H1 (cell line): ENCODE results near the gene CRYGN. TPM values are rescaled to one million over a fixed set of nuclear protein-coding genes. Genes with fewer than 3 reads are reported as not detected.

Experiments
- ATF2 ChIP-seq: IDR thresholded peaks from 2 replicates; pipeline ENCODE4 v1.6.1; 2012; ENCODE audit warnings: low read length, inconsistent platforms
- KDM1A ChIP-seq: fragments of 200-600, 300-600 bp; sonication (generic); IDR thresholded peaks from 2 replicates; pipeline ENCODE4 v1.7.1; 2016; ENCODE audit warnings: mild to moderate bottlenecking, low read length, borderline replicate concordance
- SP1 ChIP-seq: IDR thresholded peaks from 2 replicates; pipeline ENCODE4 v1.6.1; 2011; ENCODE audit warnings: low read depth, low read length
- SRF ChIP-seq: IDR thresholded peaks from 2 replicates; pipeline ENCODE4 v1.6.1; 2011; ENCODE audit warnings: mild to moderate bottlenecking, low read depth, low read length, moderate library complexity
- polyA plus RNA-seq, 7 experiments: library from polyadenylated mRNA; depleted of rRNA in 3 of 7; stranded (reverse) in 5 of 7; unstranded in 2 of 7; fragments of >200 nt in 5 of 7; fragments of 200-250 nt in 2 of 7; gene quantifications; 1 replicate in 5 of 7; 2 replicates in 1 of 7; 4 replicates in 1 of 7; pipeline versions ENCODE4 v1.2.1 to v1.2.3, GENCODE V29; 2011 to 2013; ENCODE audit warnings: missing spikeins in 2 of 7, mixed read lengths in 2 of 7
- total RNA-seq: library from RNA; stranded (reverse); fragmentation: NEBNext Ultra II Directional; extraction: Animal tissue kit (Norgen Biotek cat#: 25700); gene quantifications from 2 replicates; pipeline ENCODE4 v1.2.1, GENCODE V29; 2021

The CRYGN gene
- total and polyA plus RNA-seq, 2 of the 8 experiments (the other 6 are each of a cell fraction or from before 2014, with no cell fraction given) = 0.98 to 1.6 TPM

- TF ChIP-seq ATF2 (no peak), SRF (no peak), SP1 (no peak), KDM1A (no peak)
- TF ChIP-seq, all 59 proteins: peak for 0
Observed at GRCh38 chr7:151411551-151411950, 28.4 kb downstream of the CRYGN start (continued).
